Progenitor cell of endocrine pancreas (in vitro differentiated cells): Measurements from ENCODE around the gene KCNA3. TPM values are rescaled to one million over a fixed set of nuclear protein-coding genes. Genes with fewer than 3 reads are reported as not detected.

Source experiments
- DNase-seq: peaks from one replicate; pipeline ENCODE4 v3.0.0; 2021; ENCODE audit warnings: low spot score; ENCODE audit not compliant: unreplicated experiment
- H3K27ac Mint-ChIP-seq: 2 replicates; pipeline ENCODE4 v1.8.0; 2021; ENCODE audit warnings: mild to moderate bottlenecking, moderate library complexity, mixed read lengths
- H3K27me3 Mint-ChIP-seq: 2 replicates; pipeline ENCODE4 v1.8.0; 2021; ENCODE audit warnings: mixed read lengths
- H3K36me3 Mint-ChIP-seq: 2 replicates; pipeline ENCODE4 v1.8.0; 2022; ENCODE audit warnings: mixed read lengths; ENCODE audit not compliant: insufficient read depth
- H3K4me1 Mint-ChIP-seq: 2 replicates; pipeline ENCODE4 v1.8.0; 2021; ENCODE audit warnings: low read depth, mixed read lengths
- H3K4me3 Mint-ChIP-seq: 2 replicates; pipeline ENCODE4 v1.8.0; 2021; ENCODE audit warnings: low read depth, mild to moderate bottlenecking, moderate library complexity, mixed read lengths
- H3K9me3 Mint-ChIP-seq: 2 replicates; pipeline ENCODE4 v1.8.0; 2021; ENCODE audit warnings: low read depth, mixed read lengths
- total RNA-seq: library from RNA; stranded (reverse); gene quantifications from 2 replicates; pipeline ENCODE4 v1.2.1, GENCODE V29; 2021
- TF ChIP-seq, protein P1 (sequence below): fragments of 200-600 bp; sonication (generic); IDR thresholded peaks from one replicate; pipeline ENCODE4 v1.5.0; 2021; ENCODE audit warnings: antibody characterized with exemption, mild to moderate bottlenecking; ENCODE audit not compliant: unreplicated experiment

Gene KCNA3
- total RNA-seq, 1 donor from 2014 or later, result 0.72 TPM

DNA sequence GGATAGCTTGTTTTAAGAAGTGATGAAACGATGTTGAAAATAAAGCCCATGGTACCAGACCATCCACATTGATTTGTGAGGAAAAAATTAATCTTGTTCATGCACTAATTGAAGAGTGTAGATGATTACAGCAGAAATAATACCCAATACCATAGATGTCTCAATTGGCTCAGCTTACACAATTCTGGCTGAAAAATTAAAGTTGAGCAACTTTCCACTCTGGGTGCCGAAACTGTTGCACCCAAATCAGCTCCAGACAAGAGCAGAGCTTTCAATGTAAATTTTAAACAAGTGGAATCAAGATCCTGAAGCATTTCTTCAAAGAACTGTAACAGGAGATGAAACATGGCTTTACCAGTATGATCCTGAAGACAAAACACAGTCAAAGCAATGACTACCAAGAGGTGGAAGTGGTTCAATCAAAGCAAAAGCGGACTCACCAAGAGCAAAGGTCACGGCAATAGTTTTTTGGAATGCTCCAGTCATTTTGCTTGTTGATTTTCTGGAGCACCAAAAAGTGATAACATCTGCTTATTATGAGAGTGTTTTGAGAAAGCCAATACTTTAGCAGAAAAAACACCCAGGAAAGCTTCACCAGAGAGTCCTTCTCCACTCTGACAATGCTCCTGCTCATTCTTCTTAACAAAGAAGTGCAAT is 16.1 kb upstream of the KCNA3 start:
- Mint-ChIP-seq H3K4me1 (no peaks in the 10 kb centered on the region), H3K27ac (no peak overlapping the region), H3K36me3 (no peaks in the 10 kb centered on the region), H3K27me3 (peaks cover 24% of the 10 kb centered on the region), H3K9me3 (no peaks in the 10 kb centered on the region), H3K4me3 (no peak overlapping the region)
- TF ChIP-seq, protein P1, sequence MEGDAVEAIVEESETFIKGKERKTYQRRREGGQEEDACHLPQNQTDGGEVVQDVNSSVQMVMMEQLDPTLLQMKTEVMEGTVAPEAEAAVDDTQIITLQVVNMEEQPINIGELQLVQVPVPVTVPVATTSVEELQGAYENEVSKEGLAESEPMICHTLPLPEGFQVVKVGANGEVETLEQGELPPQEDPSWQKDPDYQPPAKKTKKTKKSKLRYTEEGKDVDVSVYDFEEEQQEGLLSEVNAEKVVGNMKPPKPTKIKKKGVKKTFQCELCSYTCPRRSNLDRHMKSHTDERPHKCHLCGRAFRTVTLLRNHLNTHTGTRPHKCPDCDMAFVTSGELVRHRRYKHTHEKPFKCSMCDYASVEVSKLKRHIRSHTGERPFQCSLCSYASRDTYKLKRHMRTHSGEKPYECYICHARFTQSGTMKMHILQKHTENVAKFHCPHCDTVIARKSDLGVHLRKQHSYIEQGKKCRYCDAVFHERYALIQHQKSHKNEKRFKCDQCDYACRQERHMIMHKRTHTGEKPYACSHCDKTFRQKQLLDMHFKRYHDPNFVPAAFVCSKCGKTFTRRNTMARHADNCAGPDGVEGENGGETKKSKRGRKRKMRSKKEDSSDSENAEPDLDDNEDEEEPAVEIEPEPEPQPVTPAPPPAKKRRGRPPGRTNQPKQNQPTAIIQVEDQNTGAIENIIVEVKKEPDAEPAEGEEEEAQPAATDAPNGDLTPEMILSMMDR, result no peak
- no peak for DNase-seq

DNA sequence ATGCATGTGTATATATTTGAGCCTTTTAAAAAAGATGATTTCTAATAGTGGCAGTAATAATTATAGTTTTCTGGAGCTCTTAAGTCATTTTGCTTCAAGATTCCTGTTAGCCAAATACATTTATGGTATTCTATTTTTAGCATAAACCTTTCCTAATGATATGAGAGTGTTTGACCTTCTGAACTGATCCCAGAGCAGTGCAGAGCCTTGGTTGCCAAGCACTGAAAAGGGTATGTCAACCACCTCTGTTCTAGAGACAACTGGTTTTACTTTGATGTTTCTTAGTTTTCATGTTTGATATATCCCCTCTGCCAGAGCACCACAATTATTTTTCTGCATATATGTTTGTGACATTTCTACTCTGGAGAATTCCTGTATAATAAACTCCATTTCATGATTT is 15.1 kb upstream of the KCNA3 start:
- no peak overlapping the region for H3K27ac Mint-ChIP-seq
- no peaks in the 10 kb centered on the region for H3K4me1 Mint-ChIP-seq
- no peaks in the 10 kb centered on the region for H3K36me3 Mint-ChIP-seq

DNA sequence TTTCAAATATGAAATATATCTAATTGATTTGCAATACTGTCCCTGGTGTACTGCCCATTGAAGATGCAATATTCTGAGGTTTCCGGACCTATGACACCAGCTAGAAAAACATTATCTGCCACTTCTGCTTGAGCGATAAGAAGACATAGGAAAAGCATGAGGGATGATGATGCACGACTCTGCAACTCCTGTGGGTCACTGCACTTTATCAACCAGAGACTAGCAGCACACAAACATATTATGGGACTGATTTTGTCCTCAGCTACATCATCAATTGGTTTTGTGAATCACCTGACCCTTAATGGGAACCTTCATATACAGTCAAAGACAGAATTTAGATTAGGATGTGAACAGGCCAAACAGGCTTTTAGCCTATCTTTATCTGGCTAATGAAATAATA is 13.8 kb upstream of the KCNA3 start:
- no peak for DNase-seq
- TF ChIP-seq, protein P1, result no peak
- Mint-ChIP-seq H3K27ac (no peak overlapping the region), H3K9me3 (no peaks in the 10 kb centered on the region), H3K4me3 (no peak overlapping the region), H3K27me3 (peaks cover 39% of the 10 kb centered on the region), H3K36me3 (no peaks in the 10 kb centered on the region), H3K4me1 (no peaks in the 10 kb centered on the region)

More for the DNA sequence above, 15.1 kb upstream of the KCNA3 start:
- TF ChIP-seq, protein P1, result no peak
- H3K4me3 Mint-ChIP-seq, result no peak overlapping the region
- no peaks in the 10 kb centered on the region for H3K9me3 Mint-ChIP-seq
- peaks cover 27% of the 10 kb centered on the region for H3K27me3 Mint-ChIP-seq
- no peak for DNase-seq

DNA sequence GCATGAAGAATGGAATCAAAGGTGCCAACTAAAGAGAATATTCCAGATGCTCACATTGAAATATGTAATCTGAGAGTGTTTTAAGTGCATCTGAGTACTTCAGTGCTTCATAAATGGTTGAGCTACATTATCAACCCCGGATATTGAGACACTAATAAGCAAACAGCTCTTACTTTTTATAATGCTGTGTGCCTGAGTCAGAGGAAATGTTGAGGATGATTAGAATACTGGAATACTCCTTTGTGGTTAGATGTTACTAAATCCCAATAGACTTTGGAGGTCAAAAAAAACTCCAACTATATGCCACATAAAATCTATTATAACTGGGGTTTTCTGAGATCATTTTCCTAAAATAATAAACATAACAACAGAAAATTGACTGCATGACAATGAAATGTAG is 12.5 kb upstream of the KCNA3 start:
- TF ChIP-seq, protein P1, result no peak
- H3K4me3 Mint-ChIP-seq, result no peak overlapping the region
- peaks cover 39% of the 10 kb centered on the region for H3K27me3 Mint-ChIP-seq
- H3K9me3 Mint-ChIP-seq, result no peaks in the 10 kb centered on the region
- DNase-seq, result no peak
- no peaks in the 10 kb centered on the region for H3K4me1 Mint-ChIP-seq
- no peak overlapping the region for H3K27ac Mint-ChIP-seq
- H3K36me3 Mint-ChIP-seq, result no peaks in the 10 kb centered on the region

DNA sequence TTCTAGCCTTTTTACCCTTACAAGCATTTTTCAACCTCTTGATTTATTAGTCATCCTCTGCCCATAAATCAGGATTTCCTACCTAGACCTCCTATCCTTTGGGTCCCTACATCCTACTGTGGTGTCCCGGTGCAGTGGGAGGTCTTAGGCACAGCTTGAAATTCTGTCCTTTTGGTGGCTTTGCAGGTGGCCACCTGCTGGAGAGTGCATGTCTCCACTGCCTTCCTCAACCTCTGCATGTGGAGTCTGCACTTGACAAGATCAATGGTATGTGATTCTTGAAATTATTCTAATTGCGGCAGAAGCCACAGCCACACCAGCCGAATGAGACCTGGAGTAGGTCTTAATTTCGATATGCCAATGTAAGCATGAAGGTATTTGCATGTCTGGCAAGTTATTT is 11.4 kb upstream of the KCNA3 start:
- Mint-ChIP-seq H3K27me3 (peaks cover 46% of the 10 kb centered on the region), H3K27ac (no peak overlapping the region), H3K36me3 (no peaks in the 10 kb centered on the region), H3K9me3 (no peaks in the 10 kb centered on the region), H3K4me1 (no peaks in the 10 kb centered on the region), H3K4me3 (no peak overlapping the region)
- no peak for DNase-seq
- TF ChIP-seq, protein P1, result peak; percentile 15
